ENCODE results near the gene UNC5A. TPM values are rescaled to one million over a fixed set of nuclear protein-coding genes. Genes with fewer than 3 reads are reported as not detected.

The UNC5A gene
- total RNA-seq, 2 experiments from 2014 or later = not detected

GRCh38 chr5:176899946-176900779 lies 89.8 kb downstream of the UNC5A start:
- H3K36me3 Mint-ChIP-seq = peaks cover 19% of the 10 kb centered on the region
- no peaks in the 10 kb centered on the region for H3K9me3 Mint-ChIP-seq (ENCODE audit: low read depth)
- ATAC-seq = no peak
- DNase-seq = no peak
- no peak overlapping the region for H3K27ac Mint-ChIP-seq
- no peak overlapping the region for H3K4me3 Mint-ChIP-seq
- peaks cover 3% of the 10 kb centered on the region for H3K27me3 Mint-ChIP-seq
- H3K4me1 Mint-ChIP-seq = peaks cover 32% of the 10 kb centered on the region
- CTCF ChIA-PET = interaction anchor here (1.3 to 1.9 kb wide), 4 partner anchors 10 to 239 kb away, joined by 3 to 9 read pairs (median 6); no protein-coding TSS in a partner anchor

- DNase-seq (no peak), ATAC-seq (no peak)
- no peaks in the 10 kb centered on the region for H3K9me3 Mint-ChIP-seq (ENCODE audit: low read depth)
- H3K27me3 Mint-ChIP-seq = peaks cover 3% of the 10 kb centered on the region
- H3K36me3 Mint-ChIP-seq = peaks cover 26% of the 10 kb centered on the region
- H3K4me3 Mint-ChIP-seq = no peak overlapping the region
- H3K27ac Mint-ChIP-seq = no peak overlapping the region
- CTCF ChIA-PET = interaction anchor here (1.3 to 1.9 kb wide), 2 partner anchors 9 to 240 kb away, joined by 3 to 7 read pairs; no protein-coding TSS in a partner anchor
- H3K4me1 Mint-ChIP-seq = peaks cover 27% of the 10 kb centered on the region
These were observed 90.4 kb downstream of the UNC5A start for GRCh38 chr5:176900780-176901204.

- CTCF ChIA-PET = interaction anchor here (1.3 to 1.9 kb wide), 2 partner anchors 8 to 241 kb away, joined by 3 to 7 read pairs; no protein-coding TSS in a partner anchor
- Mint-ChIP-seq H3K4me1 (peaks cover 25% of the 10 kb centered on the region), H3K27ac (peak overlapping the region; percentile 26), H3K36me3 (peaks cover 29% of the 10 kb centered on the region), H3K27me3 (peaks cover 3% of the 10 kb centered on the region), H3K9me3 (ENCODE audit: low read depth) (no peaks in the 10 kb centered on the region), H3K4me3 (no peak overlapping the region)
- DNase-seq (no peak), ATAC-seq (peak; percentile 52)
These were observed 91.1 kb downstream of the UNC5A start for GRCh38 chr5:176901260-176902101.

- peaks cover 31% of the 10 kb centered on the region for H3K36me3 Mint-ChIP-seq
- CTCF ChIA-PET = interaction anchor here (1.9 kb wide), 1 partner anchor 241 kb away, joined by 7 read pairs; no protein-coding TSS in a partner anchor
- ATAC-seq (no peak), DNase-seq (no peak)
- H3K27me3 Mint-ChIP-seq = peaks cover 3% of the 10 kb centered on the region
- H3K4me3 Mint-ChIP-seq = no peak overlapping the region
- peaks cover 25% of the 10 kb centered on the region for H3K4me1 Mint-ChIP-seq
- no peaks in the 10 kb centered on the region for H3K9me3 Mint-ChIP-seq (ENCODE audit: low read depth)
- H3K27ac Mint-ChIP-seq = no peak overlapping the region
These were observed 91.9 kb downstream of the UNC5A start for GRCh38 chr5:176902102-176902814.

- Mint-ChIP-seq H3K4me1 (peaks cover 24% of the 10 kb centered on the region), H3K27me3 (no peaks in the 10 kb centered on the region), H3K36me3 (peaks cover 36% of the 10 kb centered on the region), H3K9me3 (ENCODE audit: low read depth) (no peaks in the 10 kb centered on the region), H3K4me3 (no peak overlapping the region), H3K27ac (no peak overlapping the region)
- CTCF ChIA-PET = interaction anchor here (0.6 kb wide), 1 partner anchor 71 kb away, joined by 3 read pairs; no protein-coding TSS in a partner anchor
- DNase-seq (no peak), ATAC-seq (no peak)
These were observed 92.7 kb downstream of the UNC5A start for GRCh38 chr5:176902911-176903664.

GRCh38 chr5:176904276-176904675 lies 93.9 kb downstream of the UNC5A start:
- CTCF ChIA-PET = no interaction called here
- Mint-ChIP-seq H3K9me3 (ENCODE audit: low read depth) (no peaks in the 10 kb centered on the region), H3K27ac (no peak overlapping the region), H3K4me3 (no peak overlapping the region), H3K27me3 (no peaks in the 10 kb centered on the region), H3K36me3 (peaks cover 40% of the 10 kb centered on the region), H3K4me1 (peaks cover 19% of the 10 kb centered on the region)
- DNase-seq = no peak
- ATAC-seq = no peak

GRCh38 chr5:176906126-176906525 lies 95.8 kb downstream of the UNC5A start:
- no peak for ATAC-seq
- CTCF ChIA-PET = no interaction called here
- Mint-ChIP-seq H3K27me3 (no peaks in the 10 kb centered on the region), H3K9me3 (ENCODE audit: low read depth) (no peaks in the 10 kb centered on the region), H3K27ac (no peak overlapping the region), H3K4me3 (no peak overlapping the region), H3K4me1 (peaks cover 11% of the 10 kb centered on the region), H3K36me3 (peaks cover 38% of the 10 kb centered on the region)
- DNase-seq = no peak

- CTCF ChIA-PET = no interaction called here
- Mint-ChIP-seq H3K4me3 (no peak overlapping the region), H3K27ac (no peak overlapping the region), H3K4me1 (peaks cover 10% of the 10 kb centered on the region), H3K27me3 (no peaks in the 10 kb centered on the region), H3K9me3 (ENCODE audit: low read depth) (no peaks in the 10 kb centered on the region), H3K36me3 (peaks cover 38% of the 10 kb centered on the region)
- ATAC-seq (no peak), DNase-seq (no peak)
These were observed 96.4 kb downstream of the UNC5A start for GRCh38 chr5:176906796-176907195.

GRCh38 chr5:176908675-176909368 lies 98.5 kb downstream of the UNC5A start:
- H3K4me3 Mint-ChIP-seq = no peak overlapping the region
- H3K4me1 Mint-ChIP-seq = peaks cover 3% of the 10 kb centered on the region
- ATAC-seq = no peak
- H3K9me3 Mint-ChIP-seq (ENCODE audit: low read depth) = no peaks in the 10 kb centered on the region
- peaks cover 35% of the 10 kb centered on the region for H3K36me3 Mint-ChIP-seq
- CTCF ChIA-PET = interaction anchor here (1.3 to 1.8 kb wide), 2 partner anchors 8 to 248 kb away, joined by 3 to 8 read pairs; no protein-coding TSS in a partner anchor
- DNase-seq = no peak
- H3K27me3 Mint-ChIP-seq = no peaks in the 10 kb centered on the region
- H3K27ac Mint-ChIP-seq = no peak overlapping the region

GRCh38 chr5:176912115-176912514 lies 101.8 kb downstream of the UNC5A start:
- DNase-seq (no peak), ATAC-seq (no peak)
- no peaks in the 10 kb centered on the region for H3K9me3 Mint-ChIP-seq (ENCODE audit: low read depth)
- H3K36me3 Mint-ChIP-seq = peaks cover 19% of the 10 kb centered on the region
- CTCF ChIA-PET = no interaction called here
- no peaks in the 10 kb centered on the region for H3K27me3 Mint-ChIP-seq
- H3K4me1 Mint-ChIP-seq = peaks cover 13% of the 10 kb centered on the region
- no peak overlapping the region for H3K4me3 Mint-ChIP-seq
- H3K27ac Mint-ChIP-seq = no peak overlapping the region

- DNase-seq = no peak
- Mint-ChIP-seq H3K9me3 (ENCODE audit: low read depth) (no peaks in the 10 kb centered on the region), H3K4me1 (peaks cover 13% of the 10 kb centered on the region), H3K4me3 (no peak overlapping the region), H3K27me3 (no peaks in the 10 kb centered on the region), H3K36me3 (peaks cover 25% of the 10 kb centered on the region), H3K27ac (peak overlapping the region; percentile 1)
- CTCF ChIA-PET = interaction anchor here (0.9 to 2.3 kb wide), 2 partner anchors 17 to 255 kb away, joined by 3 to 5 read pairs; partner anchors contain the start of gene HK3
- no peak for ATAC-seq
These were observed 105.5 kb downstream of the UNC5A start for GRCh38 chr5:176915906-176916305.

GRCh38 chr5:176916337-176916736 lies 106.0 kb downstream of the UNC5A start:
- ATAC-seq (no peak), DNase-seq (no peak)
- Mint-ChIP-seq H3K27me3 (no peaks in the 10 kb centered on the region), H3K27ac (no peak overlapping the region), H3K4me3 (no peak overlapping the region), H3K4me1 (peaks cover 13% of the 10 kb centered on the region), H3K9me3 (ENCODE audit: low read depth) (no peaks in the 10 kb centered on the region), H3K36me3 (peaks cover 25% of the 10 kb centered on the region)
- CTCF ChIA-PET = interaction anchor here (2.3 kb wide), 1 partner anchor 17 kb away, joined by 5 read pairs; the partner anchor contains the start of gene HK3
